ENCODE results near the gene HPRT1.
"Not testable (repeated sequence)": the region's sequence is repeated elsewhere in the genome, so short reads cannot be mapped to it uniquely, and the experiment has no call there.

Gene HPRT1, protein sequence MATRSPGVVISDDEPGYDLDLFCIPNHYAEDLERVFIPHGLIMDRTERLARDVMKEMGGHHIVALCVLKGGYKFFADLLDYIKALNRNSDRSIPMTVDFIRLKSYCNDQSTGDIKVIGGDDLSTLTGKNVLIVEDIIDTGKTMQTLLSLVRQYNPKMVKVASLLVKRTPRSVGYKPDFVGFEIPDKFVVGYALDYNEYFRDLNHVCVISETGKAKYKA

GRCh38 chrX:134460005-134460861, at the start of gene HPRT1:
Gene HPRT1 (plus strand): TSS chrX:134460165. CDS start chrX:134460312, 147 bp downstream.
- peak; percentile 42 for DNase-seq (ENCODE audit: low read depth)

DNA sequence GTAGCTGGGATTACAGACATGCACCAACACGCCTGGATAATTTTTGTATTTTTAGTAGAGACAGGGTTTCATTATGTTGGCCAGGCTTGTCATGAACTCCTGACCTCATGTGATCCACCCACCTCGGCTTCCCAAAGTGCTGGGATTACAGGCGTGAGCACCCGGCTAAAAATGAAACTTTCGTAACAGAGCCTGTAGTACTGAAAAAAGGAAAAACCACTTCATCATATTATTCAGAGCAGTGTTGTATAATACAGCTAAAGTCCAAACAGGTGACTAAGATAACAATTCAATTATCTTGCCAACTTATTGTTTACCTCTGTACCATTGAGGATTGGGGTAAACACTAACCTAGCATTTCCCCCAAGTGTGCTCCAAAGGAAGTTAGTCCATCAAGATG, 43.9 kb upstream of the HPRT1 start:
- DNase-seq (ENCODE audit: low read depth), result no peak

DNA sequence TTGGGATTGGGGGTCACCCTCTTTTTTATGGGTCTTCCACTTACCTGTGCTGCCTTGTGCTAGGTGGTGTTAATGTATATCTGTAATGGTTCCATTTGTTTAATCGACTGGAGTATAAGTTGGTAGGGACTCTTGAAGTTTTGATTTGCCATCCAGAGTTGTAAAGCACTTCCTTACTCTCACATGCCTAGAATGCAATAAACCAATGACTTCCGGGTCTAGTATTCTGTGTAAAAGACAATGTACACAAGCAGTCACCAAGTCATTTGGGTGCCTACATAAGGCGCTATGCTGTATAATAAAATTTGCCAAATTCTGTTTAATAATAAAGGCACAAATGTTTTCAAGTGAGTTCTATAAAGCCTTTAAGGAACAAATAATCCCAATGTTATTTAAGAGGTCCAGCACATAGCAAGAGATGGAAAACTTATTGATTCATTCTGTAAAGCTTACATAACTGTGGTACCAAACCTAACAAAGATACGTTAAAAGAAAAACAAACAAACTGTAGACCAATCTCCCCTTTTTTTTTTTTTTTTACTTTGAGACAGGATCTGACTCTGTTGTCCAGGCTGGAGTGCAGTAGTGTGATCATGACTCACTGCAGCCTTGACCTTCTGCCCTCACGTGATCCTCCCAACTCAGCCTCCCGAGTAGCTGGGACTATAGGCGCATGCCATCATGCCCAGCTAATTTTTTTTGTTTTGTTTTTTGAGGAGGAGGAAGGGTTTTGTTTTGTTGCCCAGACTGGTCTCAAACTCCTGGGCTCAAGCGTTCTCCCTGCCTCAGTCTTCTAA, 41.5 kb upstream of the HPRT1 start:
- no peak for DNase-seq (ENCODE audit: low read depth)

GRCh38 chrX:134419784-134420183, 40.2 kb upstream of the HPRT1 start:
- no peak for DNase-seq (ENCODE audit: low read depth)

GRCh38 chrX:134423606-134424005, 36.4 kb upstream of the HPRT1 start:
- DNase-seq (ENCODE audit: low read depth), result peak; percentile 3

DNA sequence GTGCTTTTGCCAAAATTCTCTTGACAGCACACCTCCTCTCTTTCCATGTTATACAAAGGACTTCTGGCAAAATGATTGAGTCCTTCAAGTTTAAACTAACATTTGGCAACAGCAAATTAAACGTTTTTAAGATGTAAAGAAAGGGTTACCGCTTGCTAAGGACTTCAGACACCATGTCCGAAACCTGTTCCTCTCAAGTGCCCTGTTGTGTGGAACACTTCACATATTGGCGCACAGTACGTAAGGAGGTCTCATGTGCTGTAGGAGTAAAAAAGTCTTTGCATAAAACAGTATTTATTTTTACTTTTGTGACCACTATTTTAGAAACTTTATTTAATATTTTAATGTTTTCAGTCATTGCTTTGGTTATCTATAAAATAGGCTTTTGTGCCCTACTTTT, 33.7 kb upstream of the HPRT1 start:
- no peak for DNase-seq (ENCODE audit: low read depth)

- peak; percentile 24 for DNase-seq (ENCODE audit: low read depth)
Measured at GRCh38 chrX:134431894-134432293, 28.1 kb upstream of the HPRT1 start.

- DNase-seq (ENCODE audit: low read depth), result no peak
Measured at GRCh38 chrX:134435894-134436293, 24.1 kb upstream of the HPRT1 start.

GRCh38 chrX:134443020-134443419, 16.9 kb upstream of the HPRT1 start:
- no peak for DNase-seq (ENCODE audit: low read depth)

DNA sequence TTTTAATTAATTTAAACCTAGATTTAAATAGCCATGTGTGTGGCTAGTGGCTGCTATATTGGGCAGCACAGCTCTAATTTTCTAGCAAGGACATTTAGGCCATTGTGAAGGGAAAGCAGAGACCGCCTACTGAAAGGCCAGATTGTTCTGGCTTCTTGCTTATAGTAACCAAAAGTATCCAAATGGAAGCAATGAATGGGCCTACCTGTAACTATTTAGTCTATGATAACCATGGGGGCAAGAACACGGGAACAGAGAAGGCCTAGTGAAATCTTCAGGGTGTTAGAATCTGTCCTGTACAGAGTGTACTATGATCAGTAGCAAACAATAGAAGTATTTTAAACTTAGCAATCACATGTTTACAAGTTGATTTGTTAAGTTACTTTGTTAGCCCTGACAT, 16.5 kb upstream of the HPRT1 start:
- no peak for DNase-seq (ENCODE audit: low read depth)

GRCh38 chrX:134444681-134445080, 15.3 kb upstream of the HPRT1 start:
- no peak for DNase-seq (ENCODE audit: low read depth)

DNA sequence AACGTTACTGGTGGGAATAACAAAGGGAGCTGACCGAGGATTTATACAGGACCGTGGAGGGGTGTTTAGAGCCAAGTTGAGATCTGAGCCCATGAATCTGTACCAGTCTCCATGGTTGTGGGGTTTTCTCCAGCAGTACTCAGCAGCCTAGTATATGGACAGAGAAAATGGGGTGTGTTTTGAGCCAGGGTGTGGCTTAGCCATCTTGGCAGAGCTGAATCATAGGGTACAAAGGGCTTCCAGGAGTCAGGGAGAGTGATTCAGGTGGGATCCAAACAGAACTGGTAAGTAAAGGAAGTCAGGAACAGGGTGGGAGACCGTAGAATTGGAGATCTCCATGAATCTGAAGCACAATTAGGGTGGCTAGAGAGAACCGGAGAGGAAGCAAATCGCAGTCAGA, 7.4 kb upstream of the HPRT1 start:
- no peak for DNase-seq (ENCODE audit: low read depth)

DNA sequence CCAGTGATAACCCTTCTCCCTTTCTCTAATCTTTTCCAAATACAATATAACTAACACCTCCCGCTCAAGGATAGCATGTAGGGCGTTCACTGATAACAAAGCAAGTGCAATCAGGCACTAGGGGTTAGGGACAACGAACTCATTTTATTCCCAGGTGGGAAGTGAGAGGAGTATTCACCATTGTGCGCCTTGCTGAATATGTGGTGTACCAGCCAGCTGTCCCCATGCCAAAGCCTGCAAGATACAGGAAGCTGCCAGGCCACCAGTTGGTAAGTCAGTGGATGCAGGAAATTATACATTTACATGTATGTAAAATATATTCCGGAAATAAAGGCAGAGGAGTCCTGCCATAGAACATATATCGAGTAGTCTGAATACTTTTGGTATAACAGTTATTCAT, 6.3 kb upstream of the HPRT1 start:
- no peak for DNase-seq (ENCODE audit: low read depth)

- DNase-seq (ENCODE audit: low read depth), result no peak
Measured at GRCh38 chrX:134454506-134454905, 5.5 kb upstream of the HPRT1 start.

DNA sequence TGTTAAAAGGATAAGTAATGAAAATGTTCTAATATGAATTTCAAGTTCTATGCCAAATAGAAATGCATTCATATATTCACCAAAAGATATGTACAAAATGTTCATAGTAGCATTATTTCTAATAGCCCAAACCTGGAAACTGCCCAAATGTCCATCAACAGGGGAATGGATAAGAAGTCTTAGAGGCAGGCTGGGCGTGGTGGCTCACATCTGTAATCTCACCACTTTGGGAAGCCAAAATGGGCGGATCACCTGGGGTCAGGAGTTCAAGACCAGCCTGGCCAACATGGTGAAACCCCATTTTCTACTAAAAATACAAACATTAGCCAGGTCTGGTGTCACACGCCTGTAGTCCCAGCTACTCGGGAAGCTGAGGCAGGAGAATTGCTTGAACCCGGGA, 2.3 kb upstream of the HPRT1 start:
- no peak for DNase-seq (ENCODE audit: low read depth)

- no peak for DNase-seq (ENCODE audit: low read depth)
Measured at GRCh38 chrX:134459683-134460004, 321 bp upstream of the HPRT1 start.

GRCh38 chrX:134460862-134461220, 876 bp downstream of the HPRT1 start:
- no peak for DNase-seq (ENCODE audit: low read depth)

DNA sequence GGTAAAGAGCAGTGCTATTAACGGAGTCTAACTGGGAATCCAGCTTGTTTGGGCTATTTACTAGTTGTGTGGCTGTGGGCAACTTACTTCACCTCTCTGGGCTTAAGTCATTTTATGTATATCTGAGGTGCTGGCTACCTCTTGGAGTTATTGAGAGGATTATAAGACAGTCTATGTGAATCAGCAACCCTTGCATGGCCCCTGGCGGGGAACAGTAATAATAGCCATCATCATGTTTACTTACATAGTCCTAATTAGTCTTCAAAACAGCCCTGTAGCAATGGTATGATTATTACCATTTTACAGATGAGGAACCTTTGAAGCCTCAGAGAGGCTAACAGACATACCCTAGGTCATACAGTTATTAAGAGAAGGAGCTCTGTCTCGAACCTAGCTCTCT, 1.5 kb downstream of the HPRT1 start:
- DNase-seq (ENCODE audit: low read depth), result no peak

- DNase-seq (ENCODE audit: low read depth), result no peak
Measured at GRCh38 chrX:134462927-134463326, 3.0 kb downstream of the HPRT1 start.

DNA sequence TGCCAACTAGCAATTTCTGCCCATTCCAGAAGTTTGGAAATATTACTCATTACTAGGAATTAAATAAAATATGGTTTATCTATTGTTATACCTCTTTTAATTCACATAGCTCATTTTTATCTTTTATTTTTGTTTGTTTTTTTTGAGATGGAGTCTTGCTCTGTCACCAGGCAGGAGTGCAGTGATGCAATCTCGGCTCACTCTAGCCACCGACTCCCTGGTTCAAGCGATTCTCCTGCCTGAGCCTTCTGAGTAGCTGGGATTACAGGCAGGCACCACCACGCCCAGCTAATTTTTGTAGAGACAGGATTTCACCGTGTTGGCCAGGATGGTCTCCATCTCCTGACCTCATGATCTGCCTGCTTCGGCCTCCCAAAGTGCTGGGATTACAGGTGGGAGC, 4.5 kb downstream of the HPRT1 start:
- not testable (repeated sequence) for DNase-seq (ENCODE audit: low read depth)

DNA sequence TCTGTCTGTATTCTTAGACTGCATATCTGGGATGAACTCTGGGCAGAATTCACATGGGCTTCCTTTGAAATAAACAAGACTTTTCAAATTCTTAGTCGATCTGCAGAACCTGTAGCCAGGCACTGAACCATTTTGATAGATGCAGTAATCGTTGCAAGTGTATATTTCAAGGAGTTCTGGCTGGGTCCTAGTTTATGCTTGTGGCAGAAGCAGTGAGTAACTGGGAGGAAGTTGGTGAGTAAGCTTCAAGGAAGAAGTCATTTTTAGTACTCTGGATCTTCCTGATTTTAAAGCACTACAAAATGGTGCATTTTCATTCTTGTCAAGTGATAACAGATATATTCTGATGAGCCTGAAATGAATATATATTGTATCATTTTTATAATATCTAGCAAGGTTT, 9.5 kb downstream of the HPRT1 start:
- no peak for DNase-seq (ENCODE audit: low read depth)

GRCh38 chrX:134470013-134470412, 10.0 kb downstream of the HPRT1 start:
- no peak for DNase-seq (ENCODE audit: low read depth)

DNA sequence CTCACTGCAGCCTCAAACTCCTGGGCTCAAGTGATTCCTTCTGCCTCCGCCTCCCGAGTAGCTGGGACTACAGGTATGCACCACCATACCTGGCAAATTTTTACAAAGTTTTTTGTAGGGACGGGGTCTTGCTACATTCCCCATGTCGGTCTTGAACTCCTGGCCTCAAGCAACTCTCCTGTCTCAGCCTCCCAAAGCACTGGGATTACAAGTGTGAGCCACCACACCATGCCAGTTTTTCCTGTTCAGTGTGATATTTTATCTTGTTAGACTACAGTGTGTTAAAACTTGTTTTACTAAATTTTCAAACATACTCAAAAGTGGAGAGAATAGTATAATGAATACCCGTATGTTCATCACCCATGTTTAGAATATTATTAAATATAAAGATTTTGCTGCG, 12.1 kb downstream of the HPRT1 start:
- DNase-seq (ENCODE audit: low read depth), result no peak

Data from GM04504 (cell line).